Fibroblast of peridontal ligament (primary cell): Measurements from ENCODE around the gene KIRREL2.
"Not testable (repeated sequence)": the region's sequence is repeated elsewhere in the genome, so short reads cannot be mapped to it uniquely, and the experiment has no call there.

ENCODE experiments used
- DNase-seq: peaks from one replicate; pipeline ENCODE4 v3.0.0-alpha.2; 2010; ENCODE audit errors: extremely low read depth

Gene KIRREL2

DNA sequence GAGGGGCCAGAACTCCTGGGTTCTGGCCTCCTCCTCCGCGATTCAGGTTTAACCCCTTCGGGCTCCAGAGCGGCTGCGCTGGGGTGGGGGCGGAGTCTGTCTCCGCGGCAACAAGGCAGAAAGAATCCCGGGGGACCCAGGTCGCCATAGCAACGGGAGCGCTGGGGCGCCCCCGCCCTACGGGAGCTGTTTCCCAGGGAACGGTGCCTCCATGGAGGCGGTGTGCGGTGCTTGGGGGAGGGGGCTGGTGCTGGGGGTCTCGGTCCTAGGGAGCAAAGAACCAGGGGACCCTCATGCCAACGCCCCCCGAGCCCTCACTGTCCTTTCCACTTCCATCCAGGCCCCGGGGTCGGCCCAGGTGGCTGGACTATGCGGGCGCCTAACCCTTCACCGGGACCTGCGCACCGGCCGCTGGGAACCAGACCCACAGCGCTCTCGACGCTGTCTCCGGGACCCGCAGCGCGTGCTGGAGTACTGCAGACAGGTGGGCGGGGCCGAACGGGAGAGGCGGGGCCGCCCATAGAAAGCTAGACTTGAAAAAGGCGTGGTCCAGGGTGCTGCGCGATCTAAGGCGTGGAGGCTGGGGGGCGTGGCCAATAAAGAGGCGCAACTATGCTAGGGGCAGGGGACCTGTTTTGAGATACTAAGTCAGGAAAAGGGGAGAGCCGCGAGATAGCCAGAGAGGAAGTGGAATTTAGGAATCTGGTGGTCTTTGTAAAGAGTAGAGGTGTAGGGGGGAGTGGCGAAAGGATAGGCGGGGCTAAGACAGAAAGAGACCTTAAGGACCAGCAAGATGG is 12.8 kb downstream of the KIRREL2 start:
- DNase-seq, result peak; percentile 22

DNA sequence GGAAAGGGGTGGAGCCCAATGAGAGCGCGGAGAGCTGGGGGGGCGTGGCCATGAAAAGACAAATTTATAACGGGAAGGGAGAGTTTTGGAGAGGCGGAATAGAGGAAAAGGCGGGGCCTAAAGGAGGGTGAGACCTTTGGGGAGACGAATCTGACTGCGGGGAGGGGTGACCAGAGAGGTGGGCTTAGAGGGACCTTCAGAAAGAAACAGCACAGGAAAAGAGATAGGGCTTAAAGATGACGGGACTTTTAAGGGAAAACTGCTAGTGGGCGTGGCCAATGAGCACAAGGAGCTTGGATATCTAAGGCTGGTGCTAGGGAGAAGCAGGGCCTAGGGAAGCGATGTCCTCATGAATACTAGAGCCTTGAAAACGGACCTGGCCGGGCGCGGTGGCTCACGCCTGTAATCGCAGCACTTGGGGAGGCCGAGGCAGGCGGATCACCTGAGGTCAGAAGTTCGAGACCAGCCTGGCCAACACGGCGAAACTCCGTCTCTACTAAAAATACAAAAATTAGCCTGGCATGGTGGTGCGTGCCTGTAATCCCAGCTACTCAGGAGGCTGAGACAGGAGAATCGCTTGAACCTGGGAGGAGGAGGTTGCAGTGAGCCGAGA is 13.5 kb downstream of the KIRREL2 start:
- DNase-seq, result not testable (repeated sequence)

DNA sequence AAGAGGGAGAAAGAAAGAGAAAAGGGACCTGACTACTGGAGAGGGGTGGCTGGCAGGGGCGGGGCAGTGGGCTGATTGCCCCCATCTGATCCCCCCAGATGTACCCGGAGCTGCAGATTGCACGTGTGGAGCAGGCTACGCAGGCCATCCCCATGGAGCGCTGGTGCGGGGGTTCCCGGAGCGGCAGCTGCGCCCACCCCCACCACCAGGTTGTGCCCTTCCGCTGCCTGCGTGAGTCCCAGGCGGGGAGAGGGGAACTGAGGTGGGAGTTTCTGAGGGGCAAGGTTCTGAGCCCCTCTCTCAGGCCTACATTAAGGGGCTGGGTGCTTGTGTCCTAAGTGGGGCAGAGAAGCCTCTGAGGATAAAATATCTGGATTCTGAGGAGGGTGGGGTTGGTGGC is 14.1 kb downstream of the KIRREL2 start:
- no peak for DNase-seq

DNA sequence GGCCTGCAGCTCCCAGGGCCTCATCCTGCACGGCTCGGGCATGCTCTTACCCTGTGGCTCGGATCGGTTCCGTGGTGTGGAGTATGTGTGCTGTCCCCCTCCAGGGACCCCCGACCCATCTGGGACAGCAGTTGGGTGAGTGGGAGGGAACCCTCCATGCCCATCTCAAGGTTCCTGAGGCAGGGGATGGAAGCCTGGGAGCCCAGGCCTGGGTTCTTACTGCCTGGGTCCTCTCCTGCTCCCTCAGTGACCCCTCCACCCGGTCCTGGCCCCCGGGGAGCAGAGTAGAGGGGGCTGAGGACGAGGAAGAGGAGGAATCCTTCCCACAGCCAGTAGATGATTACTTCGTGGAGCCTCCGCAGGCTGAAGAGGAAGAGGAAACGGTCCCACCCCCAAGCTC is 14.9 kb downstream of the KIRREL2 start:
- DNase-seq, result no peak

DNA sequence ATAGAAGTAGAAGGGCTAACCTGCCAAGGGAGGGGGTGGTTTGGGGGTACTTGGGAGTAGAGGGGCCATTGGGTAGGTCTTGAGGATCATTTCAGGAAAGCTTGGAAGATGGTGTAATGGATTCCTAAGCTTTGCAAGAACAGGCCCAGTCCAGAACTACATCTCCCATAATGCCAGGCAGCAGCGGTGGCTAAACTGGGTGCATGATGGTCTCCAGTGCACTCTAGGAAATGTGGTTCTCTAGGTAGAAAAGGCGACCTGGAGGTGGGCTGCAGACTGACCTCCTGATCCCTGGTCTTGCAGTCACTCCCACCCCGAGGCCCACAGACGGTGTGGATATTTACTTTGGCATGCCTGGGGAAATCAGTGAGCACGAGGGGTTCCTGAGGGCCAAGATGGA is 15.5 kb downstream of the KIRREL2 start:
- no peak for DNase-seq

DNA sequence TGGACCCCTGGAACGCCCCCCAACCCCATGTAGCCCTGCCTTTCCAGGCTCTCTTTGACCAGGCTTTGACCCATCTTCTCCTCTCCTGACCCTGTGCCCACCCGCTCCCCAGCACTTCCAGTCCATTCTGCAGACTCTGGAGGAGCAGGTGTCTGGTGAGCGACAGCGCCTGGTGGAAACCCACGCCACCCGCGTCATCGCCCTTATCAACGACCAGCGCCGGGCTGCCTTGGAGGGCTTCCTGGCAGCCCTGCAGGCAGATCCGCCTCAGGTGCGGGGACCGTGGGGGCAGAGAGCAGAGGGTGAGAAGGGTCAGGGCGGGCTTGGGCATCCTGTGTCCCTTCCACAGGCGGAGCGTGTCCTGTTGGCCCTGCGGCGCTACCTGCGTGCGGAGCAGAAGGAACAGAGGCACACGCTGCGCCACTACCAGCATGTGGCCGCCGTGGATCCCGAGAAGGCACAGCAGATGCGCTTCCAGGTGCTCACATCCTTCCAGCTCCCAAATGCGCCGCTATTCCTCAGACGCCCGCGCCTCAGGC is 17.8 kb downstream of the KIRREL2 start:
- DNase-seq, result no peak

DNA sequence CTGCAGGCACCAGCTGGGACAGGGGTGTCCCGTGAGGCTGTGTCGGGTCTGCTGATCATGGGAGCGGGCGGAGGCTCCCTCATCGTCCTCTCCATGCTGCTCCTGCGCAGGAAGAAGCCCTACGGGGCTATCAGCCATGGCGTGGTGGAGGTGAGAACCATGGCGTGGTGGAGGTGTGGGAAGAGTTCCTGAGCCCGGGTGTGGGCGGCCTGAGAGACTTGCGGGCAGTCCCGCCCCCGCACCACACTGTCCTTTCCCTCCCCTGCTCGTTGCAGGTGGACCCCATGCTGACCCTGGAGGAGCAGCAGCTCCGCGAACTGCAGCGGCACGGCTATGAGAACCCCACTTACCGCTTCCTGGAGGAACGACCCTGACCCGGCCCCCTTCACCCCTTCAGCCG is 22.4 kb downstream of the KIRREL2 start:
- DNase-seq, result no peak

DNA sequence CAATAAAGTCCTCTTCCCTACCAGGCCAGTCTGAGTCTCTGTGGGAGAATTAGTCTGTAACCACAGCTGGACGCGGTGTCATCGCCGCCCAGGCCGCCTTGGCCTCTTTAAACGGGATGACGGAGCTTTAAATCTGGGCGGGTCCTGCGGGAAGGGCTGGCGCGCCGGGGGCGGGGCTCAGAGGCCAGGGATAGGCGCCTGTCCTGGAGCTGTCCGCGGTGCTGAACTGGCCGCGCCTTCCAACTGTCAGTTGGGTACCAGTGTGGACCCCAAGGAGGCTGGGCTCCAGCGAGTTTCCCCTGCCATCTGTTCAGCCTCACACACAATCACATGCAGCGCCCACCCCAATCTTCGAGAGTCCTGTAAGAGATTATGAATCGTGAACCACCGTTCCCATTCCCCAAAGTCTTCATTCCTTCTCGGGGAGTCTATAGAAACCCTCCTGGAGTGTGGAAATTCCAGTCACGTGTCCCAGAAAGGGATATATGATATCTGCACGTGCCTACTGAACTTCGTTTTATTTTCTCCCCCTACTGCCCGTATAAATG is 23.1 kb downstream of the KIRREL2 start:
- DNase-seq, result peak; percentile 81

DNA sequence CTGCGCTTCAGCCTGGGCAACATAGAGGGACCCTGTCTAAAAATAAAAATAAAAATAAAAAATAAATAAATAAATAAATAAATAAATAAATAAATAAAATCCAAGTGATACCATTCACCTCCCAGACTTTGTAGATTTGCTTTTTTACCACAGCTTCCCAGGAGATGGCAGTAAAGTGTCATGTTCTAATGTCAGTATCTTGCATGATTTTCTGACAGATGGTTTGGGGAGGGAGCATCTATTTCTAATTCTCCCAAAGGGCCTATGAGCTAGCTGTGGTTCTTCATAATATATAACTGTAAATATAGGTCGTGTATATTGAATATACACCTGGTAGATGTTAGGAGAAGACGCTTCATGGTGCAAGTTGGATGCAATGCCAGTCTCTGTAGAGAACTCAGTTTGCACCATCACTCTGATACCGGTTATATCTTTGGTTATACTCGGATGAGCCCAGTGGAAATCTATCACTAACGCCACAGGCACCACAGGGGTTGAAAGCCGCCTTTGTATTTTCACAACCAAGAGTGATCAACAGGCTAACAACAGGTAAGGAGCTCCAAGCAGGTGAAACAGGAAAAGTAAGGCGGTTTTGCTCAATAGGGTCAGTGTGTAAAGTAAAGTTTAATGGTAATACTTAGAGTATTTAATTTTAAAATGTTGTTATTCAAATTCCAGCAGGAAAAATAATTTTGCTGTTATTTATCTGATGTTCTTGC is 25.6 kb downstream of the KIRREL2 start:
- peak; percentile 94 for DNase-seq

DNA sequence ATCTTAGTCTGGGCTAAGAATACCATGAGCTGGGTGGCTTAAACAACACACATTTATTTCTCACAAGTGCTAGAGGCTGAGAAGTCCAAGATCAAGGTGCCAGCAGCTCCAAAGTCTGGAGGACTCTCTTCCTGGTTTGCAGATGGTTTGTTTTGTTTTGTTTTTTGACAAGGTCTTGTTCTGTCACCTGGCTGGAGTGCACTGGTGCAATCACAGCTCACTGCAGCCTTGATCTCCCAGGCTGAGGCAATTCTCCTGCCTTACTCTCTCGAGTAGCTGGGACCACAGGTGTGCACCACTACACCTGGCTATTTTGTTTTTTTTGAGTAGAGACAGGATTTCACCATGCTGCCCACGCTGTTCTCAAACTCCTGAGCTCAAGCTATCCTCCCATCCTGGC is 27.2 kb downstream of the KIRREL2 start:
- no peak for DNase-seq

DNA sequence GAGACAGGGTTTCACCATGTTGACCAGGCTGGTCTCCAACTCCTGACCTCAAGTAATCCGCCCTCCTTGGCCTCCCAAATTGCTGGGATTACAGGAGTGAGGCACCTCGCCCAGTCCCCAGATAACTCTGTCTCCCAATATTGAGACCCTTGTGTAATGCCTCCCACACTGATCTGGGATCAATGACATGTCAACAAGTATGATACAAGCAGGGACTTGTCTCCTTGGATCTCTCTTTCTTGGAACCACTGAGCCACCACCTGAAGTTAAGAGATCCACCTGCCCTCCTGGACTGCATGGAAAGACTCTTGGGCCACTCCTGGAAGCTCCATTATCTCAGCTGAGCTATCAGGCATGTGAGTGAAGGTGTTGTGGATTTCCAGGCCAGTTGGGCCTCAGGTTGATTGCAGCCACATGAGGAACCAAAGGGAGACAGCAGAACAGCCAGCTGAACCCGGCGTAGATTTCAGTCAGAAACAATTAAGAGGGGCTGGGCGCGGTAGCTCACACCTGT is 28.6 kb downstream of the KIRREL2 start:
- no peak for DNase-seq

DNA sequence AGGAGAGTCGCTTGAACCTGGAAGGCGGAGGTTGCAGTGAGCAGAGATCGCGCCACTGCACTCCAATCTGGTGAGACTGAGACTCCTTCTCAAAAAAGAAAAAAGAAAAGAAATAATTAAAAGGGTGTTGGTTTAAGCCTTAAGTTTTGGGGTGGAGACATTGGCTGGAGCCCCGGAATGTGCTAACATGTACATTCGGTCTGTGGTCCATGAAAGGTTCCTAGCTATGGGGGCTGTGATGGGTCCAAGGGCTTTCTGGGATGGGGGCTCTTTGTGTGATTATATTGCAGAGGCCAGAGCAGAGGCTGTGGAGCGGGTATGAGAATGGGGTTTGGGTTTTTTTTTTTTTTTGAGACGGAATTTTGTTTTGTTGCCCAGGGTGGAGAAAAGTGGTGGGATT is 29.2 kb downstream of the KIRREL2 start:
- no peak for DNase-seq

DNA sequence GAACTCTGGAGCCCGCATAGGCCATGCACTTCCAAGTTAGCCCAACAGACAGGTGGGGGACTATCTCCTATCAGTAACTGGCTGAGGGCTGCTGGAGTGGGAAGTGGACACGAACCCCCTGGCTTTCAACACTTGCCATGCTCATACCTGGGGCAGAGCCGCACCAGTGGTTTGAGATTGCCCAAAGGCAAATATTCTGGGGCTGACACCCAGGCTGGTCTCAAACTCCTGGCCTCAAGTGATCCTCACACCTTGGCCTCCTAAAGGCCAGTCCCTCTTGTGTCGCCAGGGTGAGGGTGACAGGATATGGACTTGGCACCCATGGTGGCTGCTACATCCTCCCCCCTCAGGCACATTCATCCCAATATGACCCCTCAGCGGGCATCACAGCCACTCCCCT is 30.5 kb downstream of the KIRREL2 start:
- no peak for DNase-seq

DNA sequence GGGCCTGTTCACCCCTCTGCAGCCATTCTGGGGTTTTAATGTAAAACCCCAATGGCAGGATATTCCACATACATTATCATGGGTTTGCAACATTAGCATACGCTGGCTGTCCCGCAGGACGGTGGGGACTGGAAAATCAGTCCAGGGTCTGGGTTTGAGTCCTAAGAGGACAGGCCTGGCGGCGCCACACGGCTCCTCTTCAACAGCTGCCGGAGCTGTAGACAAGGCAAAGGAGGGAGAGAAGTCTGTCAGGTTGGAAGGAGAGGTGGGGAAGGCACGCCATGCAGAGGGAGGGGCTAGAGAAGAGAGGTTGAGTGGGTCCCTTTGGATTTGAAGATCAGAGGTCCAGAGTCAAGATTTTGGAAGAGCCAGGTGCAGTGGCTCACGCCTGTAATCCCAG is 31.7 kb downstream of the KIRREL2 start:
- DNase-seq, result no peak

DNA sequence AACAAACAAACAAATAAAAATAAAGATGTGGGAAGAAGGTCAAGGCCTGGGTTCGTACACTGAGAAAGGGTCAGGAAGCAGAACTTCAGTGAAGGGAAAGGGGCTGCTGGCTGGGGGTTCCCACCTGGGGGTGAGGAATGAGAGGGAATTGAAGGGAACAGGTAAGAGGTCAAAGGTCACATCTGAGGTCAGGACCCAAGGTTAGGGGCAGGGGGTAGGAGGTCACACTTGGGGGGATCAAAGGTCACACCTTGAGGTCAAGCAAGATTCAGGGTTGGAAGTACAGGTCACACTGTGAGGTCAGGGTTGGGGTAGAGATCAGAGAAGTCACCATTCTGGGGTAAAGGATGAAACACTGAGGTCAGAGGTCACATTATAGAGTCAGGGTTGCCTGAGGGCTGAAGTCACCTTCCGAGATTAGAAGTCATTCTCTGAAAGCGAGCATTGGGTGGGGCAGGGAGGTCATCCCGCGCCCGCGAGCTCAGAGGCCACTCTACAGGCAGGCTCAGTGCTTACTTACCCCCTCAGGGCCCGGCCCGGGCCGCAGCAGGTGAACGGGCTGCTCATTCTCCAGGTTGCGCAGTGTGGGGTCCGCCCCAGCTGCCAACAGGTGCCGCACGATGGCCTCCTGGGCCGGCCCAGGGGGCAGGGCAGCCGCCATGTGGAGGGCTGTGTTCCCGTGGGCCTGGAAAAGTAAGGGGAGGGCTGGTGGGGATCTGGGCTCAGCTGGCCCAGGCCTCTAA is 32.8 kb downstream of the KIRREL2 start:
- DNase-seq, result no peak

DNA sequence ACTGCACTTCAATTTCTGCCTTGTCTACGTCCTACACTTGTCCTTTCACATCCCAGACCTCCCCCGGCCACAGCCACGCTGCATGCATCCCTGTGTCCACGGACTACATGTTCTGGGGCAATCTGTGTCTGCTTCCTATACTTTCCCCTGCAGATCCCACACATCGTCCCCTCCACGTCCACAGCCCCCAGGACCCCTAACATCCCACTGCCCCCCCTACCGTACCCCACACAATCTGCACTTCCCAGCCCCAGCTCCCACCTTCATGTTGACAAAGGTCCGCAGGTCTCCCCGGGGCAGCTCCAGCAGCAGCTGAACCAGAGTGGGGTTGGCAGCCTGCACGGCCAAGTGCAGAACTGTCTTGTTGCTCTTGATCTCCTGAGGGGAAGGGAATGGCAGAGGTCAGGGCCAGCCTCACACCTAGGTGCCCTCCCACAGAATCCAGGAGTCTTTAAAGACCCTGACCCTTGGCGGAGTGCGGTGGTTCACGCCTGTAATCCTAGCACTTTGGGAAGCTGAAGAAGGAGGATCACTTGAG is 33.5 kb downstream of the KIRREL2 start:
- DNase-seq, result no peak

DNA sequence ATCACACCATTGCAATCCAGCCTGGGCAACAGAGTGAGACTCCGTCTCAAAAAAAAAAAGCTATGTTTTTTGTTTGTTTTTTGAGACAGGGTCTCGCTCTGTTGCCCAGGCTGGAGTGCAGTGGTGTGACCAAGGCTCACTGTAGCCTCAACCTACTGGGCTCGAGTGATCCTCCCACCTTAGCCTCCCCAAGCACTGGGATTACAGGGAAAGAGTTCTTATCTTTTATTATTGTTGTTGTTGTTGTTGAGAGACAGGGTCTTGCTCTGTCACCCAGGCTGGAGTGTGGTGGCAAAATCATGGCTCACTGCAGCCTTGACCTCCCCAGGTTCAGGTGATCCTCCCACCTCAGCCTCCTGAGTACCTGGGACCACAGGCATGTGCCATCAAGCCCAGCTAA is 35.1 kb downstream of the KIRREL2 start:
- not testable (repeated sequence) for DNase-seq

DNA sequence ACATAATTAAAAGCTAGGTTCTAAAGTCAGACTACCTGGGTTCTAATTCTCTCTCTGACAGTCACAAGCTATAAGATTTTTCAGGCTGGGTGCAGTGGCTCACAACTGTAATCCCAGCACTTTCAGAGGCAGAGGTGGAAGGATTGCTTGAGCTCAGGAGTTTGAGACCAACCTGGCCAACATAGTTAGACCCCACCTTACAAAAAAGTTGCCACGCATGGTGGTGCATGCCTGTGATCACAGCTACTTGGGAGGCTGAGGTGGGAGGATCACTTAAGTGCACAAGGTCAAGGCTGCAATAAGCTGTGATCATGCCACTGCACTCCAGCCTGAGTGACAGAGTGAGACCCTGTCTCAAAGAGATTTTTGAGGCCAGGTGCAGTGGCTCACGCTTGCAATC is 37.6 kb downstream of the KIRREL2 start:
- no peak for DNase-seq

DNA sequence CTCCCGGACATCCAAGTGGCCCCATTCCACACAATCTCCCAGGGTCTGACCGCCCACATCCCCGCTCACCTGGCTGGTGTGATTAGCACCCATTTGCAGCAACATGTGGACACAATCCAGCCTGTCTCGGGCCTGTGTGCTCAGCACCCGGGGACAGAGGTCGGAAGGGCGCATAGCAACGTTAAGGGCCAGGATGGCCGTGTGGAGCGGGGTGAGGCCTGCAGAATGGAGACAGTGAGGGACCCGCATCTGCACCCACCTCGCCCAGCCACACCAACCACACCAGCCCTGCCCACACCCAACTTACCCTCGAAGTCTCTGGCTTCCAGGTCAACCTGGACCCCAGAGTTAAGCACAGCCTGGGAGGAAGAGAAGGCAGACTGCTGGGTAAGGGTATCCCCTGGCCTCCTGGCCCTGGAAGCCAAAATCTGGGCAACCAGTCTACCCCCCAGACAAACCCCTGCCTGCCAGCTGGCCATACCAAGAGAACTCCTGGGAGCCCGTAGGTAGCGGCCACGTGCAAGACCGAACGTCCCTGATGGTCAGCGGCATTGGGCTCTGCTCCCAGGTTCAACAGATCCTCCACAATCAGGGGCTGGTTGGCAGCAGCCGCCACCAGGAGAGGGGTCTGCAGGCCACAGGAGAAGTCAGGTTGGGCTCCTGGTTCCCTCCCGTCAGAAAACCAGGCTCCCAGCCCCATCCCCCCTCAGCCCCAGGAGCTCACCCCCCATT is 39.4 kb downstream of the KIRREL2 start:
- no peak for DNase-seq

DNA sequence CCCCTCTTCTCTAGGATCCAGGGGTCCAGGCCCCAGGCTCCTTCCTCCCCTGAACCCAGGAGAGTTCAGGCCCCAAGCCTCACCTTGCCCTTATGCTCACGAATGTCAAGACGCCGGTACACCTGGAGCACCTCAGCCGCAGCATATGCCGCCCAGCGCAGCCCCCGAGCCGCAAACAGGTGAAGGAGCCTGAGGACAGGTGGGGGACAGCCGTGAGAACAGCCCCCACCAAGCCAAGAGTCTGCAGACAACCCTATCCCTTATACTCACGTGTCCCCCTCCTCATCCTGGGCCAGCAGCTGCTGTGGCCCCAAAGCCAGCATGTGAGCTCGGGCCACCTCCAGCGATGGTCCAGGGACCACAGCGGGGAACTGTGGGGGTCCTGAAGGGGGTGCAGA is 39.9 kb downstream of the KIRREL2 start:
- no peak for DNase-seq
